Measurements from ENCODE around the gene SORCS2.

SORCS2 gene

GRCh38 chr4:7272404-7272803 is 80.1 kb downstream of the SORCS2 start:
- TF ChIP-seq TCF12 (IDR thresholded peaks at IDR 0.05; ENCODE audit: low read depth) (no peak), TEAD4 (IDR thresholded peaks at IDR 0.05) (no peak), CEBPB (IDR thresholded peaks at IDR 0.05) (no peak)

- TF ChIP-seq FOXM1 (IDR thresholded peaks at IDR 0.05; ENCODE audit: borderline replicate concordance, low read depth) (no peak), RAD21 (IDR thresholded peaks at IDR 0.05; ENCODE audit: low read depth) (no peak), YY1 (IDR thresholded peaks at IDR 0.05; ENCODE audit: low read depth) (no peak), EGR1 (IDR thresholded peaks at IDR 0.05) (no peak), CEBPB (IDR thresholded peaks at IDR 0.05) (no peak), MAX (IDR thresholded peaks at IDR 0.05) (no peak), USF1 (IDR thresholded peaks at IDR 0.05) (no peak)
Observed at GRCh38 chr4:7273738-7274297, 81.5 kb downstream of the SORCS2 start.

GRCh38 chr4:7275067-7275466 is 82.7 kb downstream of the SORCS2 start:
- TF ChIP-seq NFIC (IDR thresholded peaks at IDR 0.05) (no peak), FOXM1 (IDR thresholded peaks at IDR 0.05; ENCODE audit: borderline replicate concordance, low read depth) (no peak), ZBTB7A (IDR thresholded peaks at IDR 0.05; ENCODE audit: low read depth) (no peak), EP300 (IDR thresholded peaks at IDR 0.05; ENCODE audit: borderline replicate concordance) (no peak), TCF12 (IDR thresholded peaks at IDR 0.05; ENCODE audit: low read depth) (no peak), TEAD4 (IDR thresholded peaks at IDR 0.05) (no peak), CREB1 (IDR thresholded peaks at IDR 0.05; ENCODE audit: low read depth) (no peak), YY1 (IDR thresholded peaks at IDR 0.05; ENCODE audit: low read depth) (no peak), EGR1 (IDR thresholded peaks at IDR 0.05) (no peak), TAF1 (IDR thresholded peaks at IDR 0.05; ENCODE audit: low read depth) (no peak), MAX (IDR thresholded peaks at IDR 0.05) (no peak), CEBPB (IDR thresholded peaks at IDR 0.05) (no peak)

GRCh38 chr4:7275490-7276154 is 83.3 kb downstream of the SORCS2 start:
- TF ChIP-seq CEBPB (IDR thresholded peaks at IDR 0.05) = no peak
- no peak for TF ChIP-seq MAX (IDR thresholded peaks at IDR 0.05)
- TF ChIP-seq CREB1 (IDR thresholded peaks at IDR 0.05; ENCODE audit: low read depth) = no peak
- TF ChIP-seq NFIC (IDR thresholded peaks at IDR 0.05) = no peak
- no peak for TF ChIP-seq ZBTB7A (IDR thresholded peaks at IDR 0.05; ENCODE audit: low read depth)
- no peak for TF ChIP-seq TCF12 (IDR thresholded peaks at IDR 0.05; ENCODE audit: low read depth)
- no peak for TF ChIP-seq TEAD4 (IDR thresholded peaks at IDR 0.05)
- TF ChIP-seq REST (IDR thresholded peaks at IDR 0.05; ENCODE audit: low read depth) = no peak
- no peak for TF ChIP-seq EP300 (IDR thresholded peaks at IDR 0.05; ENCODE audit: borderline replicate concordance)
- TF ChIP-seq YY1 (IDR thresholded peaks at IDR 0.05; ENCODE audit: low read depth) = no peak

GRCh38 chr4:7276515-7276914 is 84.2 kb downstream of the SORCS2 start:
- TF ChIP-seq MAX (IDR thresholded peaks at IDR 0.05) = no peak
- TF ChIP-seq USF1 (IDR thresholded peaks at IDR 0.05) = no peak
- no peak for TF ChIP-seq FOXM1 (IDR thresholded peaks at IDR 0.05; ENCODE audit: borderline replicate concordance, low read depth)
- no peak for TF ChIP-seq TEAD4 (IDR thresholded peaks at IDR 0.05)
- no peak for TF ChIP-seq EGR1 (IDR thresholded peaks at IDR 0.05)
- no peak for TF ChIP-seq YY1 (IDR thresholded peaks at IDR 0.05; ENCODE audit: low read depth)
- TF ChIP-seq RAD21 (IDR thresholded peaks at IDR 0.05; ENCODE audit: low read depth) = no peak
- TF ChIP-seq TCF12 (IDR thresholded peaks at IDR 0.05; ENCODE audit: low read depth) = no peak
- no peak for TF ChIP-seq CREB1 (IDR thresholded peaks at IDR 0.05; ENCODE audit: low read depth)
- TF ChIP-seq NFIC (IDR thresholded peaks at IDR 0.05) = no peak
- TF ChIP-seq REST (IDR thresholded peaks at IDR 0.05; ENCODE audit: low read depth) = no peak
- no peak for TF ChIP-seq CEBPB (IDR thresholded peaks at IDR 0.05)
- no peak for TF ChIP-seq TAF1 (IDR thresholded peaks at IDR 0.05; ENCODE audit: low read depth)
- no peak for TF ChIP-seq ZBTB7A (IDR thresholded peaks at IDR 0.05; ENCODE audit: low read depth)
- no peak for TF ChIP-seq EP300 (IDR thresholded peaks at IDR 0.05; ENCODE audit: borderline replicate concordance)

Measured in Ishikawa (cell line).